ENCODE measurements around the gene CADPS.

Gene CADPS

GRCh38 chr3:62632510-62633294 lies 242.5 kb downstream of the CADPS start:
- no peak for DNase-seq (ENCODE audit: low read depth)

GRCh38 chr3:62631488-62631887 lies 243.7 kb downstream of the CADPS start:
- DNase-seq (ENCODE audit: low read depth), result no peak

- no peak for DNase-seq (ENCODE audit: low read depth)
These were observed 244.6 kb downstream of the CADPS start for GRCh38 chr3:62630664-62631063.

GRCh38 chr3:62625268-62625667 lies 249.9 kb downstream of the CADPS start:
- no peak for DNase-seq (ENCODE audit: low read depth)

GRCh38 chr3:62624185-62624584 lies 251.0 kb downstream of the CADPS start:
- no peak for DNase-seq (ENCODE audit: low read depth)

- peak; percentile 62 for DNase-seq (ENCODE audit: low read depth)
These were observed 252.6 kb downstream of the CADPS start for GRCh38 chr3:62622553-62623174.

GRCh38 chr3:62621925-62622324 lies 253.3 kb downstream of the CADPS start:
- no peak for DNase-seq (ENCODE audit: low read depth)

- no peak for DNase-seq (ENCODE audit: low read depth)
These were observed 254.0 kb downstream of the CADPS start for GRCh38 chr3:62621176-62621575.

GRCh38 chr3:62615258-62615849 lies 259.9 kb downstream of the CADPS start:
- DNase-seq (ENCODE audit: low read depth), result peak; percentile 12

- DNase-seq (ENCODE audit: low read depth), result no peak
These were observed 260.7 kb downstream of the CADPS start for GRCh38 chr3:62614527-62614926.

- peak; percentile 54 for DNase-seq (ENCODE audit: low read depth)
These were observed 263.5 kb downstream of the CADPS start for GRCh38 chr3:62611541-62612240.

- peak; percentile 86 for DNase-seq (ENCODE audit: low read depth)
These were observed 267.8 kb downstream of the CADPS start for GRCh38 chr3:62607287-62608029.

- DNase-seq (ENCODE audit: low read depth), result no peak
These were observed 269.7 kb downstream of the CADPS start for GRCh38 chr3:62605413-62606068.

- no peak for DNase-seq (ENCODE audit: low read depth)
These were observed 270.4 kb downstream of the CADPS start for GRCh38 chr3:62604751-62605351.

GRCh38 chr3:62604298-62604697 lies 270.9 kb downstream of the CADPS start:
- DNase-seq (ENCODE audit: low read depth), result peak; percentile 93

- peak; percentile 30 for DNase-seq (ENCODE audit: low read depth)
These were observed 272.2 kb downstream of the CADPS start for GRCh38 chr3:62602987-62603386.

GRCh38 chr3:62602129-62602770 lies 273.0 kb downstream of the CADPS start:
- DNase-seq (ENCODE audit: low read depth), result no peak

GRCh38 chr3:62601238-62602070 lies 273.8 kb downstream of the CADPS start:
- DNase-seq (ENCODE audit: low read depth), result peak; percentile 82

GRCh38 chr3:62600033-62600432 lies 275.2 kb downstream of the CADPS start:
- no peak for DNase-seq (ENCODE audit: low read depth)

- DNase-seq (ENCODE audit: low read depth), result no peak
These were observed 277.7 kb downstream of the CADPS start for GRCh38 chr3:62597491-62597890.
